Measurements from ENCODE around the gene ASB10.

Gene ASB10

GRCh38 chr7:151212626-151213025, 25.6 kb upstream of the ASB10 start:
- H3K79me1 ChIP-seq (ENCODE audit: low read length) = no peaks in the 10 kb centered on the region
- H3K4me1 ChIP-seq (ENCODE audit: control insufficient read depth in 1 of 2, insufficient read depth in 2 of 2, low read length in 2 of 2) = peaks cover 6 to 7% of the 10 kb centered on the region in 2 experiments
- no peak overlapping the region for H2BK5ac ChIP-seq (ENCODE audit: low read depth, low read length, poor library complexity)
- H3K36me3 ChIP-seq (ENCODE audit: control insufficient read depth in 1 of 2, insufficient read depth in 2 of 2, low read length in 2 of 2) = peaks cover 25 to 36% of the 10 kb centered on the region in 2 experiments
- H2BK120ac ChIP-seq (ENCODE audit: insufficient read depth, low read length, poor library complexity) = no peak overlapping the region
- H2AK5ac ChIP-seq (ENCODE audit: low read length) = no peak overlapping the region
- no peak overlapping the region for H3K4me3 ChIP-seq (ENCODE audit: low read depth, low read length)
- H3K9ac ChIP-seq (ENCODE audit: low read length) = no peak overlapping the region
- no peak overlapping the region for H2BK12ac ChIP-seq (ENCODE audit: low read length)
- no peak overlapping the region for H3K23ac ChIP-seq (ENCODE audit: low read length)
- DNase-seq = peak; percentile 72 to 75
- no CpG with 5 or more reads among the region's 5 CpGs for WGBS (ENCODE audit: extremely low coverage, insufficient coverage, insufficient read length)
- H3K4ac ChIP-seq (ENCODE audit: low read depth, low read length) = no peak overlapping the region
- H3K27ac ChIP-seq (ENCODE audit: low read depth, low read length) = no peak overlapping the region
- H3K4me2 ChIP-seq (ENCODE audit: low read length) = no peak overlapping the region
- no peak overlapping the region for H4K91ac ChIP-seq (ENCODE audit: low read depth, low read length)
- H3K14ac ChIP-seq (ENCODE audit: low read length) = no peak overlapping the region
- H4K8ac ChIP-seq (ENCODE audit: low read depth, low read length) = no peak overlapping the region
- no peak overlapping the region for H3K18ac ChIP-seq (ENCODE audit: low read length)
- no peak overlapping the region for H2AFZ ChIP-seq (ENCODE audit: insufficient read depth, low read length, poor library complexity)
- no peak overlapping the region for H4K12ac ChIP-seq (ENCODE audit: low read depth, low read length)
- no peaks in the 10 kb centered on the region for H3K27me3 ChIP-seq (ENCODE audit: insufficient read depth, low read length)
- H3K9me3 ChIP-seq (ENCODE audit: insufficient read depth, low read depth, low read length) = no peaks in the 10 kb centered on the region
- H3K79me2 ChIP-seq (ENCODE audit: control insufficient read depth, insufficient read depth, low read length, poor library complexity) = no peaks in the 10 kb centered on the region

GRCh38 chr7:151211155-151211772, 24.2 kb upstream of the ASB10 start:
- Histone ChIP-seq H4K91ac (ENCODE audit: low read depth, low read length) (no peak overlapping the region), H3K9me3 (ENCODE audit: insufficient read depth, low read depth, low read length) (no peaks in the 10 kb centered on the region), H3K4ac (ENCODE audit: low read depth, low read length) (no peak overlapping the region), H3K18ac (ENCODE audit: low read length) (no peak overlapping the region), H3K27me3 (ENCODE audit: insufficient read depth, low read length) (no peaks in the 10 kb centered on the region), H2AK5ac (ENCODE audit: low read length) (no peak overlapping the region), H3K79me1 (ENCODE audit: low read length) (no peaks in the 10 kb centered on the region), H3K79me2 (ENCODE audit: control insufficient read depth, insufficient read depth, low read length, poor library complexity) (no peaks in the 10 kb centered on the region), H3K4me1 (ENCODE audit: control insufficient read depth in 1 of 2, insufficient read depth in 2 of 2, low read length in 2 of 2) (peaks cover 6 to 7% of the 10 kb centered on the region in 2 experiments), H3K27ac (ENCODE audit: low read depth, low read length) (no peak overlapping the region), H3K4me2 (ENCODE audit: low read length) (no peak overlapping the region), H2BK5ac (ENCODE audit: low read depth, low read length, poor library complexity) (no peak overlapping the region), H2AFZ (ENCODE audit: insufficient read depth, low read length, poor library complexity) (no peak overlapping the region), H3K4me3 (ENCODE audit: low read depth, low read length) (no peak overlapping the region), H4K8ac (ENCODE audit: low read depth, low read length) (no peak overlapping the region), H4K12ac (ENCODE audit: low read depth, low read length) (no peak overlapping the region), H2BK120ac (ENCODE audit: insufficient read depth, low read length, poor library complexity) (no peak overlapping the region), H3K36me3 (ENCODE audit: control insufficient read depth in 1 of 2, insufficient read depth in 2 of 2, low read length in 2 of 2) (peaks cover 19 to 29% of the 10 kb centered on the region in 2 experiments), H3K9ac (ENCODE audit: low read length) (no peak overlapping the region), H2BK12ac (ENCODE audit: low read length) (no peak overlapping the region), H3K14ac (ENCODE audit: low read length) (no peak overlapping the region), H3K23ac (ENCODE audit: low read length) (no peak overlapping the region)
- no peak for DNase-seq
- no CpG with 5 or more reads among the region's 3 CpGs for WGBS (ENCODE audit: extremely low coverage, insufficient coverage, insufficient read length)

- H3K79me1 ChIP-seq (ENCODE audit: low read length) = no peaks in the 10 kb centered on the region
- no peak for DNase-seq
- no peak within 1 kb of the TSS for H2BK120ac ChIP-seq (ENCODE audit: insufficient read depth, low read length, poor library complexity)
- H3K14ac ChIP-seq (ENCODE audit: low read length) = no peak within 1 kb of the TSS
- H2AFZ ChIP-seq (ENCODE audit: insufficient read depth, low read length, poor library complexity) = no peak within 1 kb of the TSS
- H4K91ac ChIP-seq (ENCODE audit: low read depth, low read length) = no peak within 1 kb of the TSS
- H3K27ac ChIP-seq (ENCODE audit: low read depth, low read length) = no peak within 1 kb of the TSS
- no peak within 1 kb of the TSS for H2BK5ac ChIP-seq (ENCODE audit: low read depth, low read length, poor library complexity)
- no CpG with 5 or more reads among the region's 17 CpGs for WGBS (ENCODE audit: extremely low coverage, insufficient coverage, insufficient read length)
- no peaks in the 10 kb centered on the region for H3K9me3 ChIP-seq (ENCODE audit: insufficient read depth, low read depth, low read length)
- H4K12ac ChIP-seq (ENCODE audit: low read depth, low read length) = no peak within 1 kb of the TSS
- no peak within 1 kb of the TSS for H4K8ac ChIP-seq (ENCODE audit: low read depth, low read length)
- peaks cover 6 to 7% of the 10 kb centered on the region in 2 experiments for H3K4me1 ChIP-seq (ENCODE audit: control insufficient read depth in 1 of 2, insufficient read depth in 2 of 2, low read length in 2 of 2)
- H3K23ac ChIP-seq (ENCODE audit: low read length) = no peak within 1 kb of the TSS
- H3K4me2 ChIP-seq (ENCODE audit: low read length) = no peak within 1 kb of the TSS
- H3K4ac ChIP-seq (ENCODE audit: low read depth, low read length) = no peak within 1 kb of the TSS
- no peak within 1 kb of the TSS for H2BK12ac ChIP-seq (ENCODE audit: low read length)
- no peak within 1 kb of the TSS for H3K4me3 ChIP-seq (ENCODE audit: low read depth, low read length)
- no peak within 1 kb of the TSS for H3K9ac ChIP-seq (ENCODE audit: low read length)
- no peaks in the 10 kb centered on the region for H3K27me3 ChIP-seq (ENCODE audit: insufficient read depth, low read length)
- H3K36me3 ChIP-seq (ENCODE audit: control insufficient read depth in 1 of 2, insufficient read depth in 2 of 2, low read length in 2 of 2) = peaks cover 13 to 22% of the 10 kb centered on the region in 2 experiments
- H3K18ac ChIP-seq (ENCODE audit: low read length) = no peak within 1 kb of the TSS
- no peaks in the 10 kb centered on the region for H3K79me2 ChIP-seq (ENCODE audit: control insufficient read depth, insufficient read depth, low read length, poor library complexity)
- no peak within 1 kb of the TSS for H2AK5ac ChIP-seq (ENCODE audit: low read length)
Measured at GRCh38 chr7:151210087-151210854, 23.2 kb upstream of the ASB10 start, which contains the start of gene H2BK1. Gene H2BK1, minus strand, starts transcription at chr7:151210488. Its CDS starts 170 bp downstream, at chr7:151210318.

GRCh38 chr7:151209588-151209987, 22.5 kb upstream of the ASB10 start:
- H3K18ac ChIP-seq (ENCODE audit: low read length) = no peak overlapping the region
- no peaks in the 10 kb centered on the region for H3K9me3 ChIP-seq (ENCODE audit: insufficient read depth, low read depth, low read length)
- H3K14ac ChIP-seq (ENCODE audit: low read length) = no peak overlapping the region
- no CpG with 5 or more reads among the region's 6 CpGs for WGBS (ENCODE audit: extremely low coverage, insufficient coverage, insufficient read length)
- no peak overlapping the region for H4K8ac ChIP-seq (ENCODE audit: low read depth, low read length)
- H3K4me3 ChIP-seq (ENCODE audit: low read depth, low read length) = no peak overlapping the region
- no peaks in the 10 kb centered on the region for H3K79me2 ChIP-seq (ENCODE audit: control insufficient read depth, insufficient read depth, low read length, poor library complexity)
- H3K27ac ChIP-seq (ENCODE audit: low read depth, low read length) = no peak overlapping the region
- no peak overlapping the region for H3K4me2 ChIP-seq (ENCODE audit: low read length)
- H3K36me3 ChIP-seq (ENCODE audit: control insufficient read depth in 1 of 2, insufficient read depth in 2 of 2, low read length in 2 of 2) = peaks cover 8 to 15% of the 10 kb centered on the region in 2 experiments
- peaks cover 6 to 7% of the 10 kb centered on the region in 2 experiments for H3K4me1 ChIP-seq (ENCODE audit: control insufficient read depth in 1 of 2, insufficient read depth in 2 of 2, low read length in 2 of 2)
- H3K9ac ChIP-seq (ENCODE audit: low read length) = no peak overlapping the region
- no peak overlapping the region for H2BK12ac ChIP-seq (ENCODE audit: low read length)
- no peak for DNase-seq
- no peak overlapping the region for H2AFZ ChIP-seq (ENCODE audit: insufficient read depth, low read length, poor library complexity)
- no peak overlapping the region for H4K12ac ChIP-seq (ENCODE audit: low read depth, low read length)
- H4K91ac ChIP-seq (ENCODE audit: low read depth, low read length) = no peak overlapping the region
- no peak overlapping the region for H2BK120ac ChIP-seq (ENCODE audit: insufficient read depth, low read length, poor library complexity)
- H3K79me1 ChIP-seq (ENCODE audit: low read length) = no peaks in the 10 kb centered on the region
- H3K27me3 ChIP-seq (ENCODE audit: insufficient read depth, low read length) = no peaks in the 10 kb centered on the region
- no peak overlapping the region for H3K4ac ChIP-seq (ENCODE audit: low read depth, low read length)
- H2BK5ac ChIP-seq (ENCODE audit: low read depth, low read length, poor library complexity) = no peak overlapping the region
- H2AK5ac ChIP-seq (ENCODE audit: low read length) = no peak overlapping the region
- no peak overlapping the region for H3K23ac ChIP-seq (ENCODE audit: low read length)
